GM20431 (cell line): ENCODE measurements around the gene SMIM1.

Experiments
- in situ Hi-C: fragments of 300-500 bp; cut with MseI, MboI; formaldehyde crosslinking; loops from one replicate; pipeline ENCODE4 v1.15.0; 2020; ENCODE audit warnings: low sequenced_read_pairs; ENCODE audit not compliant: unreplicated experiment

The SMIM1 gene

GRCh38 chr1:3774946-3775489 is 2.5 kb downstream of the SMIM1 start:
- in situ Hi-C loops, result no loop called here

GRCh38 chr1:3775490-3776230 is 3.1 kb downstream of the SMIM1 start:
- in situ Hi-C loops, result no loop called here

- in situ Hi-C loops, result no loop called here
Measured at GRCh38 chr1:3776231-3776961, 3.8 kb downstream of the SMIM1 start.

- in situ Hi-C loops, result no loop called here
Measured at GRCh38 chr1:3777078-3777547, 4.6 kb downstream of the SMIM1 start.

GRCh38 chr1:3777647-3778589 is 5.4 kb downstream of the SMIM1 start:
- in situ Hi-C loops, result no loop called here

GRCh38 chr1:3778590-3779264 is 6.2 kb downstream of the SMIM1 start:
- in situ Hi-C loops, result no loop called here

GRCh38 chr1:3779265-3779911 is 6.8 kb downstream of the SMIM1 start:
- in situ Hi-C loops, result no loop called here

- in situ Hi-C loops, result no loop called here
Measured at GRCh38 chr1:3779912-3780416, 7.4 kb downstream of the SMIM1 start.

- in situ Hi-C loops, result no loop called here
Measured at GRCh38 chr1:3780901-3781300, 8.4 kb downstream of the SMIM1 start.

- in situ Hi-C loops, result no loop called here
Measured at GRCh38 chr1:3783651-3784474, 11.3 kb downstream of the SMIM1 start.

- in situ Hi-C loops, result no loop called here
Measured at GRCh38 chr1:3785045-3785444, 12.5 kb downstream of the SMIM1 start.

GRCh38 chr1:3785456-3786157 is 13.1 kb downstream of the SMIM1 start:
- in situ Hi-C loops, result no loop called here

GRCh38 chr1:3786468-3787348 is 14.2 kb downstream of the SMIM1 start:
- in situ Hi-C loops, result no loop called here

- in situ Hi-C loops, result no loop called here
Measured at GRCh38 chr1:3787349-3787715, 14.8 kb downstream of the SMIM1 start.

- in situ Hi-C loops, result no loop called here
Measured at GRCh38 chr1:3787745-3788605, 15.4 kb downstream of the SMIM1 start.
